Activated CD8-positive, alpha-beta memory T cell treated with anti-CD3 and anti-CD28 coated beads for 4 hours (primary cell): ENCODE measurements around the gene OVCH2.
"Not testable (repeated sequence)": the region's sequence is repeated elsewhere in the genome, so short reads cannot be mapped to it uniquely, and the experiment has no call there.

Experiments used
- DNase-seq, 2 donors: peaks; one replicate each; pipeline ENCODE4 v3.0.0-alpha.2; 2020; ENCODE audit warnings: low read depth in 2 of 2

The OVCH2 gene

DNA sequence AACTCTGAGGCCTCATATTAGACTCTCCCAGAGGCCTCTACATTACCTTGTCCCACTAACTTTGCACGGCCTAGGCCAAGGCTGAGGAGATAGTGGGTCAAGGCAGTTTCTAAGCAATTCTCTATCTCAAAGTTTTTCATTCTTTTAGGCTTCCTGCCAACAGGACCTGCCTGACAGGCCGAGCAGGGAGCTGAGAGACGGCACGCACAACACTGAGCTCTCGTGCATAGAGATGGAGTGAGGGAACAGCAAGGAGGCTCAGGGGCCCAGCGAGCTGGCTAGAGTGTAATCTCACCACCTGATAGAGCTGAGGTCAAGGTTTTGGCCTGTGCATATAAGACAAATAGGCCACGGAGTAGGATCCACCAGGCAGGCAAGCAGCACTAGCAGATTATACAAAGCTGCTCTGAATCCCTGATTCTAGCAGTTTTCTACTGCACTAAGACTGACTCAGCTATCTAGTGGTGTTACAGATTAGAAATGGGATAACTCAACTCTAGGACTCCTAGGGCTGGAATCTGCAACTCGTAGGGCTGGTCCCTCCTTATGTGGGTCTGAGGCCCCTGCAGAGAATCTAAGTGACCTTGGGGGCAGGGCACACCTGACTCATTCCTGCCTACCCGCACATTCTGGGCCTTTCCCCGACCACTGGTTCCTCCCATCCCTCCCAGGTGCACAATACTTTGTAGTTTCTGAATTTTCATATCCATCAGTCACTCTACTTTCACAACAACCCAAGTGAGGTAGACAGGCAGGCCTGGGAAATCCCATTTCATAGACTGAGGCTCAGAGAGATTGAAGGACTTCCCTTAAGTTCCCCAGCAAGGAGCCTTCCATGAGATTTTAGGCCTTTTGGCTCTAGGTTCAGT, 34.7 kb downstream of the OVCH2 start:
- no peak for DNase-seq

DNA sequence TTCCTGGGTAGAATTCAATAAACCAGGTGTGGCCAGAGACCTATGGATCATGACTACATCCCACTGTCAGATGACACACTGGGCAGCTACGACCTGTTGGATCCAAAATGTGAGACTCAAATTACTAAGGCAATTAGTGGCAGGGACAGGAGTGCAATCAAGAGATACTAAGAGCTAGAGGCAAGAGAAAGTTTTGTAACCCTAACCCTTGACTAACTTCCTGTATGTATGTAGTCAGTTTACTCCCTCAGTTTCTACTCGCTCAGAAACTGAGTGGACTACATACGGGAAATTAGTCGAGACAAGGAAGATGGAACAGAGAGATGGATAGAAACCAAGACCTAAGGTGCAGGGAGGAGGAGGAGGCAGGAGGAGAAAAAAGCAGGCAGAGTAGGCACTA, 35.6 kb downstream of the OVCH2 start:
- DNase-seq = no peak

DNA sequence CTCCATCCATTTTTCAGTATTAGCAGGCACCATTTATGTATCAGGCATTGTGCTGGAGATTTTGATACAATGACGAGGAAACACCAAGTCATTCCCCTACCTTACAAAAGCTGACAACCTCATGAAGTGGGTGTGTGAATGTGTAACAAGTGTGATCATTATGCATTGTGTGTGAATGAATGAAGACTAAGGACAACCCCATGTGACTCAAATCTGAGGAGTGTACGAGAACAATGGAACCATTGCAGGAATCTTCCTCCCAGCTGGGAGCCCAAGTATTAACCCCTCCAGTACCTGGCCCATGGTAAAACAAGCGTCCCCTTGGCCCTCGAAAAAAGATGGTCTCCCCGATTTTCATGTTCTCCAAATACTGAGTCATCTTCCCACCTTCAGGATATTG, 37.4 kb downstream of the OVCH2 start:
- DNase-seq = no peak

DNA sequence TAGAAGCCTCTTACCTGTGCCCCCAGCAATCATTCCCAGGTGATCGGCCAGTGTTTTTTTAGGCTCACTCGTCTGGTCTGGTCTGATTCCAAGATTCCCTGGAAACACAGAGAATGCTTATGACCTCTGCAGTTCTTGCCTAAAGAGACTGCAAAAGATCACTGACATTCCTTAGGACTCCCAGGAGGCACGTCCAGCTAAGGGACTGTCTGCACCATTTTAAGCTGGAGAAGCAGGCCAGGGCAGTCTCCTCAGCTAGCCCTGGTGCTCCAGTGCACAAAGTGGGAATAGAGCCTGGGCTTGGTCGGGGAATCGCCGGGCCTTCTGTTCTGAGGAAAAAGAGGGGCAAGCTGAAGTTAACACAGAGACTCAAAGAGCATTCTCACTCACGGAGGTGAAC, 37.8 kb downstream of the OVCH2 start:
- DNase-seq = no peak

DNA sequence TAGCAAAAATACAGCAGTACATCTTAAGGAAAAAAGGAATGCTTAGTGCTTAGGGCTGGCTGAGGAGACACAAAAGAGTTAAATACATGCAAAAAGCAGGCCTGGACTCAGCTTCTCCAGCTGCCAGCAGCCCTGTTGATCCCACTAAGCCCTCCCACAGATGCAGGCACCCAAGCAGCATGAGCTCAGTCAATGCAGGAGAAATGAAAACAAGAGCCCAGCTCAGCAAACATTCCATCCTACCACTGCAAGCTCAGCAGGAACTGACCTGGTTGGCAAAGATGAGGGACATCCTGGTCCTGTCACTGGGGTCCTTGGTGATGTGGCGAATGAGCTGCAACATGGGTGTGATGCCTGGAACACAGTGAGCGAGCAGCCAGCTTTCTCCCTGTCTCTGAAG, 38.8 kb downstream of the OVCH2 start:
- DNase-seq = no peak

DNA sequence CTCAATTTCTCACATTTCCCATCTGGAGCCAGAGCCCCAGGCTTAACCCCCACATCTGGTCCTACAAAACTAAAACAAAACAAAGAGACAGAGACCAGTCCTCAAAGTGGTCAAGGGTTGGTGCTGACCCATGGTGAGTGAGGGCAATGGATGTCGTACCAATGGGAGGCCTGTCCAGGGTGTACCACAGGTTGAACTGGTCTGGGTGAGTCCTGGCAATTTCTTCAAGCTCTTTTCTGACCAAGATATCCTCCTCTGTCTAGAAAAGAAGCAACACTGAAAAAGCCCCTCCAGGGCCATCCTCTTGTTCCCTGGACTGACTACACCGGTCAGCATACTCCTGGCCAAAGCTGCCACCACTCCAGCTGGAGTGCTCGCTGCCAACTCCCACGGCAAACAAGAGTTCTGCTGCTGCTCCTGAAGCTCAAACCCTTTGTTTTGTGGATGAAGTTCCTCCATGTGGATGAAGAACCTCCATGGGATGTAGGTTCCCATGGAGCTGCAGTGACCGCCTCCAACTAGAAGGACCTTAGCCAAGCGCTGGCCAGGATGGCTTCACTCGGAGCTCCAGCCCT, 39.9 kb downstream of the OVCH2 start:
- DNase-seq = no peak

DNA sequence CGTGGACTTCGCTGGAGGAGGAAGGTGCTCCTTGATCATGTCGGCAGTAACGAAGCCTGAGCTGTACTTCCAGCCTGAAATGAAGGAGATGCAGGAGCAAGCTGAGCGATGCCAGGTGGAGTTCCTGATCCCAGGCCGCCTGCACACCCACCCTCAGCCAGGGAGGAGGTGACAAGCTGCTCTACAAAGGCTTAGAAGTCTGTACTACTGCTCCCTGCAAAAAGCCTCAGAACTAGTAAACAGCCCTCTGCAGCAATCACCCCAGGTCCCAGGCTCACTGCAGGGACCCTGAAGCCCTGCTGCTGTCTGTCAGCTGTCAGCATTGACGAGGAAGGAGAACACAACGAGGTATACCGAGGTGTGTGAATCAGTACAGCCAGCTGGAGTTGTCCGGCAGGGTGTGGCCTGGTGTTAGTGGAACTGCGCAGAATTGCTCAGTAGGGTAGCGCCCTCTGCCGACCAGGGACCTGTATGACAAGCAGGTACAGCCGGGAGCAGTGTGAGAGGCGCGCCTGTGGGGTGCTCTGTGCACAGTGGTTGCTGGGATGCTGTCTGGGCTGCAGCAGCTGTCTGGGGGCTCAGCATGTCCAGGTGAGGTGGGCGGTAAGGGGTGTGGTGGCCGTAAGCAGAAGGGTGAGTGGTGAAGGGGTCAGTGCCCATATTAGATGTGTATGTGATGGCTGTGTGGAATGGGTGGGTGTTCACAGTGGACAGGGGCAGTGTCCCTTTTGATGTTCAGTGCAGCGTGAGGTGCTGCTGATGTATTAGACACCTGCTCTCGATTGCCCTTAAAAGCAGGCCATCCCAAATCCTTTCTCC, 40.6 kb downstream of the OVCH2 start:
- DNase-seq = peak; percentile 13 to 46

DNA sequence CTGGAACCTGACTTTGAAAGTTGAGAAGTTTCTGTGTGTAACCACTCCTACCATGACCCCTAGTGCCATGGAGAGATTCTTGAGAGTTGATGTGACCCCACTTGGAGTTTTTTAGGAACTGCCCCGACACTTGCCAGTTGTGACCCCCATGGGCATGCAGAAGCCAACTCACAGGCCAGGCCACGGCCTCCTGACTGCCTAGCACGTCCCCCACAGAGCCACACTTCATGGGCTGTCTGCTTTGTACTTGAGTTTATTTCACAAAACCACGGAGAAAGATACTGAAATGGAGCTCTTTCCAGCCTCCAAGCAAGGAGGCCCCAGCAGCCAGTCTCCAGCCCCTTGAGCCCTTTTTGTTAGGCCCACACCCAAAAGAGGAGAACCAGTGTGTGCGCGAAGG, 41.4 kb downstream of the OVCH2 start:
- DNase-seq = no peak

DNA sequence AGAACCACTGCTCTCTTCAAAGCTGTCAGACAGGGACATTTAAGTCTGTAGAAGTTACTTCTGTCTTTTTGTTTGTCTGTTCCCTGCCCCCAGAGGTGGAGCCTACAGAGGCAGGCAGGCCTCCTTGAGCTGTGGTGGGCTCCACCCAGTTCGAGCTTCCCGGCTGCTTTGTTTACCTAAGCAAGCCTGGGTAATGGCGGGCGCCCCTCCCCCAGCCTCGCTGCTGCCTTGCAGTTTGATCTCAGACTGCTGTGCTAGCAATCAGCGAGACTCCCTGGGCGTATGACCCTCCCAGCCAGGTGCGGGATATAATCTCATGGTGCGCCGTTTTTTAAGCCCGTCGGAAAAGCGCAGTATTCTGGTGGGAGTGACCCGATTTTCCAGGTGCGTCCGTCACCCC, 42.7 kb downstream of the OVCH2 start:
- not testable (repeated sequence) for DNase-seq

DNA sequence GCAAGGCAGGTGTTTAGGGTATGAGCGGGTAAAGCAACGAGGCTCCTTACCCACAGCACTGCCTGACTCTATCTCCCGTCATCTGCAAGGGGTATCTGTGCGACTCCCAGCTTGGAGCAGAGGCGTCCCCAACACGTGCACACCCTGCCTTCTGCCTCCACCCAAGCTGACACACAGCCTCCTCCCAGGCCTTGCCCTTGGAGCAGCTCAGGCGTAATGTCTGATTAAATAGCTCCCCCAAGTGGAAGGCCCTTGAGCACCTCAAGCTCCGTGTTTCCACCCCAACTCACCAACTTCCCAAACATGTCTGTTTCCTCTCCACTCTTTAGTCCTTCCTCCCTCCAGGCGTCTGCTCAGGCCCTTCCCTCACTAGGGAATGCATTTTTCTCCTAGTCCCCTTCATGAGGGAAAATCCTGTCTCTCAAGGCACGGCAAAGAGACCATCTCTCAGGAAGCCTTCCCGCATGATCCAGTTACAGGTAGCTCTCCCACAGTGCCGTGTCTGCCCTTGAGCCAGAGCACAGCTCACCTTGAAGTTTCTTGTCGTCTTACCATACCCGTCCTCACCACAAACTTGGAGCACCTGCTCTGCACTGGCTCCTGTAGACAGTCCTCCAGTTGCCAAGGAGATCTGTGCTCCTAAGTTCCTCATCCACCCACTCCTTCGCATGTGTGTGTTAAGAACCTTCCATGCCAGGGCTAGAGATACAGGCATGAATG, 48.8 kb downstream of the OVCH2 start:
- no peak for DNase-seq

DNA sequence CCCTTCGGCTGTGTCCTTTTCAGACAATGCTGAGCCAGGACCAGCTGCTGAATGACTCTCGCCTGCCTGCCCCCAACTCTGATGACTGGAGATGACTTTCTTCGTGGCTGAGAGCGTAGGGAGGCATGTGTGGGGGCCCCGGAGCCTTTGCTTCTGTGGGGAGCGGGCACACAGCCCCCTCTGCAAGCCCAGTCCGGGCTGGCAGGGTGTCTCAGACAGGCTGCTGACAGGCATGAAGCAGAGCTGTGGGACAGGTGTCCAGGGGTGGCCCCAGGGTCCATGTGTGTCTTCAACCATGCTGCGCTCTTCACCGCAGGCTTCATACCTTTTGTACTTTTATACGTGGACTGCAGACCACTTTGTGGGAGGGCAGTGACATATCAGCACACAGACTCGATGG, 49.6 kb downstream of the OVCH2 start:
- no peak for DNase-seq

DNA sequence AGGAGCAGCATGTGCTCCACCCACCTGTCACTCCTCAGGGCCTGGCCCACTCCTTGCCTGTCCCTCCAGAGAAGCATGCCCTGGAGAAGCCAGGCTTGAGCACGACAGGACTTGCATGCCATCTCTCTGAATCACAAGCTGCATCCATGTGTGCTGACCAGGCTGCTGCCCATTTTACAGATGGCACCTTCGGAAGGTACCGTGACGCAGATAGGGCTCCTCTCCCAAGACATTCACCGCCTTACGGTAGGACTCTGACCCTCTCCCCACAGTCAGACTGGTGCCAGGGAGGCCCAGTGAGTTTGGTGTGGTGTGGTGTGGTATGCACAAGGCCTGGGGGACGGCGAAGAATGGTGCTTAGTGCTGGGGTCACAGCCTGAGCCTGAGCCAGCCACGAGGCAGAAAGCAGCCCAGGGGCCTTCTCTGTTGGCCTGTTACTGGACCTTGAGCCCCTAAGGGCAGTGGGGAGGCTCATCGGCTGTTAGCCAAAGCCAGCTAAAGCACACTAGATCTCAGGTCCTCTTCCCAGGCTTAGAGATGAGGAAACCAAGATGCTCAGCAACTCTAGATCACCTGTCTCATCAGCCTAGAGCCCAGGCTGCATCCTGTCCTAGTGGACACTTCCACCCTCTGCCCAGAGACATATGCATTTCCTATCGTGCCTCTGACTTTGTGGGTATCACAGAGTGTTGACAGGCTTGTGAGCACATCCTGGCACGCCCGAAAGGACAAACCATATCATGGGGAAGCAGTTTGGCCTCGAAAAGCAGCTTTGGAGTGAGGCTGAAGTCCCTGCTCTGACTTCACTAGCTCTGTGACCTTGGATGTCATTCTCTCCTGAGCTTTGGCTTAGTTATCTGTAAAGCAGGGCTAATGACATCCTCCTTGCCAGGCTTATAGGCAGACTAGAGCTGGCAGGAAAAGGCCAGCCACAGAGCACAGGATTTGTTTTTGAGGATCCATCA, 50.7 kb downstream of the OVCH2 start:
- no peak for DNase-seq

DNA sequence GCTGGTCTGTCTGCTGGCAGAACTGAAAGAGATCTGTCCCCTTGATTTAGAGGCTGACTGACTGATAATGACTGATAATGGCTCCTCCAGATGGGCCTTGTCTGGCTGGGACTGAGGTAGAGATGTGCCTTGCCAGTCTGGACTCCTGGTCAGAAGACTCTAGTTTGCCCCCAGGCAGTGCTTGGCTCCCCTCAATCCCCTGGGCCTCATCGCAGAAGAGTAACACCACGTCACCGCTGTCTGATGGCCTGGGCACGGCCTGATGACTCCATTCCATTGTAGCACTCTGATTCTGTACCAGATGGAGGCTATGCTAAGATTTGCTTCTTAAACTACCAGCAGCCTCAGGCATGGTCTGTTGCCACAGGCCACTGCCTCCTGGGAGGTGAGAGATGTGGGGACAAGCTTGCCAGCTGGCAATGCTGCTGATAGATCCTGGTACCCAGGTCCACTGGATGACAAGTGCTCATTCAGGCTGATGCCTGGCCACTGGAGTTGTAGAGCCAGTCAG, 52.0 kb downstream of the OVCH2 start:
- no peak for DNase-seq

DNA sequence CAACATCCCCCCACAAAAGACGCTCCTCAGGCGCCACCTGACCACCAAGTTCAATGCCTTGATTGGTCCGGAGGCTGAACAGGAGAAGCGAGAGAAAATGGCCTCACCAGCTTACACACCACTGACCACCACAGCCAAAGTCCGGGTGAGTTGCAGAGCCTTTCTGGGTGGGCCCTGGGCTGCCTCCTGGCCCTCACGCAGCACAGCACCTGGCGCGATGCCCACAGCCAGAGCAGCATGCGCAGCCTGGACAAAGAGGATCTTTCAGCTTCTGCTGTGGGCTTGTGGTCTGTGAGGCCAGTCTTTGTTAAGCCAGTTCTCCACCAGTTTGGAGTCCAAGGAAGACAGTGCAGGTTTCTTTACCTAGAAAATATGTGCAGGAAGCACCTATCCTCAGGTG, 54.6 kb downstream of the OVCH2 start:
- DNase-seq = no peak

DNA sequence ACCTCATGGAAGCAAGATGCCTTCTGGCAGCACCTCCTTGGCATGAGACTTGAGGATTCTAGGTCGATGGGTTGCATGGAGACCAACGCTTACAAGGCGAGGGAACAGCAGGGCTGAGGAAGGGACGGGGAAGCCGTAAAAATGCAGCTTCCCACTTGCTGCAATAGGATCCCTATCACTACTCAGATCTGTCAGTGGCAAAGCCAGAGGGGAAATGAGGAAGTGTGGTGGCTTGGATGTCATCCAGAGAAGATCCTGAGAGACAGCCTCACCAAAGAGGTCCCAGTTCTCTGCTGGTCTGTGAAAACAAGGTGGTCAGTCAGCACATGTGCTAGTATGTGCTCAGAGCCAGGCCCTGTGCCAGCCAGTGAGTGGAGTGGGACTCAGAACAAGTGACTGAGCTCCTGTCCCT, 55.1 kb downstream of the OVCH2 start:
- DNase-seq = no peak

DNA sequence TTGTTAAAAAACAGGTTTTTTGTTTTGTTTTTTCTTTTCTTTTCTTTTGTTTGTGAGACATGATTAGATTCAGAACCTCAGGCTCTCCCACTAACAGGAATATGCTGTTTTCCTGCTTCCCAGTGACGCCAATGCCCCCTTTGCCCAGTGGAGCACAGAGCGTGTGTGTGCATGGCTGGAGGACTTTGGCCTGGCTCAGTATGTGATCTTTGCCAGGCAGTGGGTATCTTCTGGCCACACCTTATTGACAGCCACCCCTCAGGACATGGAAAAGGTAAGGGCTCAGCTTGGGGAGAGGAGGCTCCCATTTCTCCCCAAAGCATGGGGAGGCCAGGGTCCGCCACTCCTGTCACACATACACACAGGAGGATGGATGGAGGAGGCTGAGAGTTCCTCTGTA, 58.0 kb downstream of the OVCH2 start:
- no peak for DNase-seq

DNA sequence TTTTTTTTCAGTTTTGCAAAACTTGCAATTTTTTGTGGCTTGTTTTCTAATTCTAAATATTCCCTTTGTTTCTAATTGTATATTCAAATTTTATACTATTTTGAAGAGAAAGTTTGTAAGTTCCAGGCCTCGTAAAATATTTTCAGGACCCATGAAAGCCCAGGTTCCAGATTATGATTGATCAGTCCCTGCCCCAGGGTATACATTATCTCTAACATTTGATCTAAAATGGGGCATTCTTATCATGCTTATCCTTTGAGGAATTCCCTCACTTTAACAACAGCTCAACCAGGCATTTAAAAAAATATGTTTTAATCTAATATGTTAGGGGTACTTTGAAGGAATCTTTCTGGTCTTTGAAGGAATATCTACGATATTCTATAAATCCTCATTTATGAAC, 59.4 kb downstream of the OVCH2 start:
- no peak for DNase-seq

DNA sequence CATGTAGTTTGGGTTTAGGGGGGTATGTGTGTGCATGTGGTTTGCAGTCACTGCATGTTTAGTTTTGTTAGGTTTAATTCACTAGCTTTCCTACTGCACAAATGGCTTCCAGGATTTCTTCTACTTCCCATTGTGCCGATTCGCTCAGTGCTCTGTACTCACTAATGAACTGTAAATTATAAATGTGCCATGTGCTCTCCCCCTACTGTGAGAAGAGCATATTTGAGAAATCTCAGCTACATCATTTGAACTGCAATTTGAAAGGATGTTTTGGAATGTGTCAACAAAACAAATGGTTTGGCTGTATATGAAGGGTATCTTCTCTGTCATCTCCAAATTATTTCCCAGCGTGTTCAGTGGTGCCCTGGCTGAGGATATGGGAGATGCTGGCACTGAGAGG, 61.1 kb downstream of the OVCH2 start:
- DNase-seq = no peak

DNA sequence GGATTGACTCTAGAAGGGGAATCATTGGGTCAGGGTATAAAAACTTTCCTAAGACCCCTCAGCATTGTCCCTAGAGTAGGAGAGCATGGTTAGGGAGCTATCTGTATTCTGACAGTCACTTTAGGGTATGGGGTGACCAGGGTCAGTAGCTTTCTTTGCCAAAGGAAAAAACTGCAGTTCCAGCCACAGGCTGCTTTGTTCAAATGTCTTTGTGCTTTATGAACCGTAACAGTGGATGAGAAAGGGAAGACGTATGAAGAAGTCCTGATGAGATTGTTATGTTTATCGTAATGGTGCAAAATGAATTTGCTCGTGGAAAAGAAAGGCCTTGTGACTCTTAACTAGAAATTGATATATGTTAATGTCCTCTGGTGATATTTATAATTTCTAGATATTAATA, 63.0 kb downstream of the OVCH2 start:
- DNase-seq = no peak

DNA sequence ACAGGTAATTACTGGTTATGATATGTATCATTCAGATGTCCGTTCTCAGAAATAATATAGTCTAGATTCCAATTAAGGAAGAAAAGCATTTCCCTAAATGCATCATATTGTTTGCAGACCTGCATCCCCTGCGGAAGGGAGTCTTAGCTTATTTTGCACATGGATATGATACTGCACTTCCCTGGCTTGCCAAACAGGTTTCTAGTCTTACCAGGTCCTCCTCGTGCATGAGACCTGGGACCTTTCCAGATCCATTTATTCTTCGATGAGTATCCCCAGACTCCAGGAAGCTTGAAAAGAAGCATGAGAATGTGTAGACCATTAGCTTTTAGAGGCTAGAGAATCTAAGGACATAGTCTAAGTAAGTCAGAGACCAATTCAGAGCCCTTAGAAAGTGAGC, 63.5 kb downstream of the OVCH2 start:
- no peak for DNase-seq

DNA sequence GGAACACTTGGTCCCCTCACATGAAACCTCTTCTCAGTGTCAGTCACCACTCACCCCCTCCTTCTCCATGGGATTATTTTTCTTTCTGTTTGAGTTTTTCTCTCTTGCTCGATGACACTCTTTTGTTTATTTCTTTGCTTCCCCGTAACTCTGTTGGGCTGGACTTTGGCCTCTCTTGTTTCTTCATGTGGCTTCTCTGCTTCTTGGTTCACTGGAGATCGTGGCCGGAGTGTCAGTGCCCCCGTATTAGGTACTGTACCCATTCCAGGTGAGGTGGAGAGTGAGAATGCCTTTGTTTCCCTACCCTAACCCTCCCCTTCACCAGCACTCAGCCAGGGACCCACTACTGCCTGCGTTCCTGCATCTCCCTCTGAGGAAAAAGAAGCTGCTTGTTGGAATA, 65.5 kb downstream of the OVCH2 start:
- DNase-seq = no peak
